GM19463 (cell line): ENCODE data around the gene THOC5.
"Not testable (repeated sequence)": the region's sequence is repeated elsewhere in the genome, so short reads cannot be mapped to it uniquely, and the experiment has no call there.

Experiments
- ATAC-seq: cut with Tn5 transposase; IDR thresholded peaks from one replicate; pipeline ENCODE4 v1.9.1; 2021; ENCODE audit warnings: mild to moderate bottlenecking, moderate library complexity; ENCODE audit not compliant: unreplicated experiment

The THOC5 gene

DNA sequence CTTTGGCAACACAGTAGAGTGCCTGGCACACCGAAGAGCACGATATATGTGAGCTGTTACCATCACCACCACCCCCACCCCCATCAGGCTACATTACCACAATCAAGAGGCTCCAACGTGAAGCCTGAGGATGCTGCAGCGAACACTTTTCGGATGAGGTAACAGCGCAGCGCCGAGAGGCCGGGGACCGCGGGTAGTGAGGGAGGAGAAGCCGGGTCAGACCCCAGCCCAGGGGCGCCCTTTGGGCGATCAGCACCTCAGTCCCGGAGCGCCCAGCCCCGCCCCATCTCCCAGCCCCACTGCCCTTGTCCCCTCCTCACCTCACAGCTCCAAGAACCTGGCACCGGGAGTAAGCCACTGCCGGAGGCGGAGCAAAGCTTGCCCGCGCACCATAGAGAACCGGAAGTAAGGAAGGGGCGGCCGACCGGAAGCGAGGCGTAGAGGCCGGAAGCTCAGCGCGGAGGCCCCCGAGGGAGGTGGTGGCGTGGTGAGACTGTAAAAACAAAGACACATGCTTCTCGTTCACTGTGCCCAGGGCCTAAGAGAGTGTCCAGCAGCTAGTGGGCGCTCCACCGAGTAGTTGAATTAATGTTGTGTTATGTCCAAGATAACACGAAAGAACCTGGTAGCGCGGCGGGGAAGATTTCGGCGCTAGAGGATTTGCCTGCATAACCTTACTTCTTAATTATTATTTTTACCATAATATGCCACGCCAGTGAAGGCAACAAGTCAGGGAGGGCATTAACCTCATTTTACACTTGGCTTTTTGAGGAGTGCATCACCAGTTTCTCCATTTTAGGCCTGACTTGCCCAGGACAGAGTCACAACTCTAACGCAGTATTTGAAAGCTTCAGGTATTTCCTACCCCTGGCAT lies at the start of gene THOC5:
THOC5 (minus strand) TSS at position 407 of the 874 bp plus-strand sequence. CDS start 4,610 bp downstream, outside the sequence.
- peak; percentile 97 for ATAC-seq

DNA sequence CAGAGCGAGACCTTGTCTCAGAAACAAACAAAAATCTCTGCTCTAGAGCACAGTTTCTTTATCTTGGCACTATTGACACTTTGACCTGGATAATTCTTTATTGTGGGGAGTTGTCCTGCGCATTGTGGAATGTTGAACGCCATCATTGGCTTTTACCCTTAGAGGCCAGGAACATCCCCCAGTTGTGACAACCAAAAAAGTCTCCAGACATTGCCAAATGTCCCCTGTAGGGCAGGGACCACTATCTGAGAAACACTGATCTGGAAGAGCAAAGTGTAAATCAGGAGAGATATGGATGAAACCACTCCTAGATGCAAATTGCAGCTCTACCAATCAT lies 45.1 kb upstream of the THOC5 start:
- ATAC-seq, result no peak

DNA sequence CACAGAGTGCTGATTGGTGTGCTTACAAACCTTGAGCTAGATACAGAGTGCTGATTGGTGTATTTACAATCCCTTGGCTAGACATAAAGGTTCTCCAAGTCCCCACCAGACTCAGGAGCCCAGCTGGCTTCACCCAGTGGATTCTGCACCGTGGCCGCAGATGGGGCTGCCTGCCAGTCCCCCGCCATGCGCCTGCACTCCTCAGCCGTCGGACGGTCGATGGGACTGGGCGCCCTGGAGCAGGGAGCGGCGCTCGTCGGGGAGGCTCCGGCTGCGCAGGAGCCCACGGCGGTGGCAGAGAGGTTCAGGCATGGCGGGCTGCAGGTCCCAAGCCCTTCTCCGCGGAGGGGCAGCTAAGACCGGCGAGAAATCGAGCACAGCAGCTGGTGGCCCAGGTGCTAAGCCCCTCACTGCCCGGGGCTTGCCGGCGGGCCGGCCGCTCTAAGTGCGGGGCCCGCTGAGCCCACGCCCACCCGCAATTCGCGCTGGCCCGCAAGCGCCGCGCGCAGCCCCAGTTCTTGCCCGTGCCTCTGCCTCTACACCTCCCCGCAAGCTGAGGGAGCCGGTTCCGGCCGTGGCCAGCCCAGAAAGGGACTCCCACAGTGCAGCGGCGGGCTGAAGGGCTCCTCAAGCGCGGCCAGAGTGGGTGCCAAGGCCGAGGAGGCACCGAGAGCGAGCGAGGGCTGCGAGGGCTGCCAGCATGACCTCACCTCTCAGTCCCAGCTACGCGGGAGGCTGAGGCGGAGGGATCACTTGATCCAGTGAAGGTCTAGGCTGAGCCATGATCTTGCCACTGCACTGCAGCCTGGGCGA lies 44.5 kb upstream of the THOC5 start:
- not testable (repeated sequence) for ATAC-seq

DNA sequence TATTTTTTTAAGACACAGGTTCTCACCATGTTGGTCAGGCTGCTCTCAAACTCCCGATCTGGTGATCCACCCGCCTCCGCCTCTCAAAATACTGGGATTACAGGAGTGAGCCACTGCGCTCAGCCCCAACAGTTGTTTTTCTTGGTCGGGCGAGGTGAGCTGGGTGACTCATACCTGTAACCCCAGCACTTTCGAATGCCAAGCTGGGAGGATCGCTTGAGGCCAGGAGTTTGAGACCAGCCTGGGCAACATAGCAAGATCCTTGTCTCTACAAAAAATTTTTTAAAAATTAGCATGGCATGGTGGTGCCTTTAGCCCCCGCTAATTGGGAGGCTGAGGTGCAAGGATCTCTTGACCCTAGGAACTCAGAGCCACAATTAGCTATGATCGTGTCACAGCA lies 42.9 kb upstream of the THOC5 start:
- ATAC-seq, result no peak

DNA sequence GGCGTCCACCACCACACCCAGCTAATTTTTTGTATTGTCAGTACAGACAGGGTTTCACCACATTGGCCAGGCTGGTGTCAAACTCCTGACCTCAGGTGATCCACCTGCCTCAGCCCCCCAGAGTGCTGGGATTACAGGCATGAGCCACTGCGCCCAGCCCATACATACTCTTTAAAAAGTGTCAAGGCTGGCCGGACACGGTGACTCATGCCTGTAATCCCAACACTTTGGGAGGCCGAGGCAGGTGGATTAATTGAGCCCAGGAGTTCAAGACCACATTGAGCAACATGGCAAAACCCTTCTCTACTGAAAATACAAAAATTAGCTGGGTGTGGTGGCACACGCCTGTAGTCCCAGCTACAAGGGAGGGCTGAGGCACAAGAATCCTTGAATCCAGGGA lies 40.9 kb upstream of the THOC5 start:
- ATAC-seq, result not testable (repeated sequence)

DNA sequence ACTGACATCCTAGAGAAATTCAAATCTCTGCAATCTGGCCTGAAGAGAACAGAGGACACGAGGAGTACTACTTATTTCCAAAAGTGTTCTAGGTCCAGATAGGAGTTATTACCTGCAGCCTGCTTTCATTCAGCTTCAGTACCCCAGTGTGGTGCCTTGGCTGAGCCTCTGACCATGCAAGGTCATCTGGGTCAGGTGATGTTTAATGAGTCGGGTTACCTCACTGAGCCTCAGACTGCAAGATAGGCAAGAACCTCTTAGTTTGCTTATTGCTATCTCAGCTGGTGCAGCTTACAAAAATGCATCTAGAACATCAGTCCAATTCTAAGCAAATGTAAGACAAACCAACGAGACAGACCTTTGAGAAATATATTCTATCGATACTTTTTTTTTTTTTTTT lies 40.4 kb upstream of the THOC5 start:
- ATAC-seq, result no peak

DNA sequence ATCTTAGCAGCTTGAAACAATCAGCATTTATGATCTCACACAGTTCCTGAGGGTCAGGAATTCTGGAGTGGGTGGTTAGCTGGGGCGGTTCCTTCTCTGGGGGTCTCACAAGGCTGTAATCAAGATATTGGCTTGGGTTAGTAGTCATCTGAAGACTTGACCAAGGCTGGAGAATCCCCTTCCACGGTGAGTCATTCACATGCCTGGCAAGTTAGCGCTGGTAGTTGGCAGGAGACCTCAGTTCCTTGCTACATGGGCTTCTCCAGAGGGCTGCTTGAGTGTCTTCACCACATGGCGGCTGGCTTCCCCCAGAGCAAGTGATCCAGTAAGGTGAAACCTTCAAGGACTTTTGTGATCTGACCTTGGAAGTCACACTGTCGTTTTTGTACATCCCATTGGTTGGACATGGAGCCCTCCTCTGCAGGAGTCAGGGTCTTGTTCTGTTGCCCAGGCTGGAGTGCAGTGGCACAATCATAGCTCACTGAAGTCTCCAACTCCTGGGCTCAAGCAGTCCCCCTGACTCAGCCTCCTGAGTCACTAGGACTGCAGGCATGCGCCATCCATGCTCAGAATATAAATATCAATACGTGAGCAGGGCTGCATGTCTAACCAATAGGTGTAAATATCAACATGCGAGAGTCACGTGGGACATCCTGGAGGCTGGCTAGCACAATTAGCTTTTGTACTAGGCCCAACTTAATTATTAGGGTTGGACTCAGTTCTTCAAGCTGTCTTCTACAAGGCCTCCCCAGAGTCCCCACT lies 34.6 kb upstream of the THOC5 start:
- ATAC-seq, result no peak

DNA sequence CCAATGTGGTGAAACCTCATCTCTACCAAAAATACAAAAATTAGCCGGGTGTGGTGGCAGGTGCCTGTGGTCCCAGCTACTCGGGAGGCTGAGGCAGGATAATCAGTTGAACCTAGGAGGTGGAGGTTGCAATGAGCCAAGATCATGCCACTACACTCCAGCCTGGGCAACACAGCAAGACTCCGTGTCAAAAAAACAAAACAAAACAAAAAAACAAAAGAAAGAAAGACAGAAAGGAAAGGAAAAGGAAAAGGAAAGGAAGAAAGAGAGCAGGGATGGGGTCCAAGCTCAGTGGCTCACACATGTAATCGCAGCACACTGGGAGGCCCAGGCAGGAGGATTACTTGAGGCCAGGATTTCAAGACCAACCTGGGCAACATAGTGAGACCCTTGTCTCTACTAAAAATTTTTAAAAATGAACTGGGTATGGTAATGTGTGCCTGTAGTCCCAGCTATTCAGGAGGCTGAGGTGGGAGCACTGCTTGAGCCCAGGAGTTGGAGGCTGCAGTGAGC lies 32.7 kb upstream of the THOC5 start:
- not testable (repeated sequence) for ATAC-seq

DNA sequence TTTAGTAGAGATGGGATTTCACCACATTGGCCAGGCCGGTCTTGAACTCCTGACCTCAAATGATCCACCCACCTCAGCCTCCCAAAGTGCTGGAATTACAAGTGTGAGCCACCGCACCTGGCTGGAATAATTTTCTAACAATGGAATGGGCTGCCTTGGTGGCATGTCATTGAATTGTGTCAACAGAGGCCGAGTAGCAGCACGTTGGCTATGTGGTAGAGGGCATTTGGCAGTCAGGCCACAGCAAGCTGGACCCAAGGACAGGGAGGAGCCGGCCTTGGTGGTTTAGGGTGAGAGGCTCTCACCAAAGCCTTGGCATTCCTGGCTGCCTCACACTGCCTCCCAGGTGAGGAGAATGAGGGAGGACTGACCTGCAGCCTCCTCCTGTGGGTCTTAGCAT lies 31.4 kb upstream of the THOC5 start:
- ATAC-seq, result no peak

DNA sequence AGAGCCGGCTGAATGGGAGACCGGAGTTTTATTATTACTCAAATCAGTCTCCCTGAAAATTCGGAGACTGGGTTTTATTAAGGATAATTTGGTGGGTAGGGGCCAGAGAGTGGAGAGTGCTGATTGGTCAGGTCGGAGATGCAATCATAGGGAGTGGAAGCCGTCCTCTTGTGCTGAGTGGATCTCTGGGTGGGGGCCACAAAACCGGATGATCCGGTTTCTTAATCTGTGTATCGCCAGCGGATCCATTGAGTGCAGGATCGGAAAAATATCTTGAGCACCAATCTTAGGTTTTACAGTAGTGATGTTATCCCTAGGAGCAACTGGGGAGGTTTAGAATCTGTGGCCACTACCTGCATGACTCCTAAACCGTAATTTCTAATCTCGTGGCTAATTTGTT lies 28.2 kb upstream of the THOC5 start:
- no peak for ATAC-seq

DNA sequence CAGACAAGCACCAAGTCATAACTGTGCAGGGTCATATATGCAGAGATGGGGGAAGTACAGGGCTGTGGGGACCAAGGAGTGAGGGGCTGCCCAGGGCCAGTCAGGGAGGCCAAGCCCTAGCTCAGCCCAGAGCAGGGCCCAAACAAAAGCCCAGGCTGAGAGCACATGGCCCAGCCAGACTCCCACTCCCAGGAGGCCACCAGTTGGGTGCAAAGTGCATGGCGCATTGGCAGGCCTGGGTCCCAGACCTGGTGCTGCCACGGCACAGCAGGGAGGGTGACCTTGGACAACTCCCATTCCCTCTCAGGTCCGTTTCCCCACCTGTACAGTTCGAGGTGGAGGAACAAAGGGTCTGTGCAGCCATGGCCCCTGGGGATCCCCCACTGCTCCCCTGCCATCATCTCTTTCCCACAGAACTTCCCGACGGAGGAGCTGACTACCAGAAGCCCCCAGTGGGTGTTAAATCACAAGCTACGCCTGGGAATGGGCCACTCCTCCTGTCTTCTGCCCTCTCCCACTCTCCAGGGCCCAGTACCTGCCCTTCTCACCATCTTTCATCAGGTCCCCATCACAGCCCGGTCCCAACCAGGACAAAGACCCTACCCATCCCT lies 26.7 kb upstream of the THOC5 start:
- ATAC-seq, result no peak

DNA sequence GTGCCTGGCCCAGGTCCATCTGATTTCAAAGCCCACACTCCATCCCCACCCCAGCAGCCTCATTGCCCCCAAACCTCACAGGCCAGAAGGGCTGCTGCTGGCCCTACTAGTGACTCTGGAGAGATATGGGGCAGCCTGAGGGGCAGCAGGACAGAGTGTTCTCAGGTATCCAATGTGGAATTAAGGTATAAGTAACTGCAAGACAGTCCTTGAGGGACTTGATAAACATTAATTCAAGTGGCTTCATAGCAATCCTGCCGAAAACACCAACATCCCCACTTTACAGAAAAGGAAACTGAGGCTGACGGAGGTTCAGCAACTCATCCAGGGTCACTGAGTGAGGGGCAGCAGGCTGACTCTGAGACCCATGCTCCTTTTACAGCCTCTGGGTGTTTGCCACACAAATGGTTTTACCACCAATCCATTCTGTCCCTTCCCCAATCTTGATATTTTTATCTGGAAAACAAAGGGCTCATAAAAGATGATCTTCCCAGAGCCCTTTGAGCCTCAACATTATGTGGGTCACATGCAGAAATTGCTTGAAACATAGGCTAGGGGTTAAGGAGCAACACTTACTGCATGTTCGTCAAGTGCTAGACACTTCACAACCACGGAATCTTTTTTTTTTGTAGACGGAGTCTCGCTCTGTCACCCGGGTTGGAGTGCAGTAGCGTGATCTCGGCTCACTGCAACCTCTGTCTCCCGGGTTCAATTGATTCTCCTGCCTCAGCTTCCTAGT lies 25.1 kb upstream of the THOC5 start:
- no peak for ATAC-seq

DNA sequence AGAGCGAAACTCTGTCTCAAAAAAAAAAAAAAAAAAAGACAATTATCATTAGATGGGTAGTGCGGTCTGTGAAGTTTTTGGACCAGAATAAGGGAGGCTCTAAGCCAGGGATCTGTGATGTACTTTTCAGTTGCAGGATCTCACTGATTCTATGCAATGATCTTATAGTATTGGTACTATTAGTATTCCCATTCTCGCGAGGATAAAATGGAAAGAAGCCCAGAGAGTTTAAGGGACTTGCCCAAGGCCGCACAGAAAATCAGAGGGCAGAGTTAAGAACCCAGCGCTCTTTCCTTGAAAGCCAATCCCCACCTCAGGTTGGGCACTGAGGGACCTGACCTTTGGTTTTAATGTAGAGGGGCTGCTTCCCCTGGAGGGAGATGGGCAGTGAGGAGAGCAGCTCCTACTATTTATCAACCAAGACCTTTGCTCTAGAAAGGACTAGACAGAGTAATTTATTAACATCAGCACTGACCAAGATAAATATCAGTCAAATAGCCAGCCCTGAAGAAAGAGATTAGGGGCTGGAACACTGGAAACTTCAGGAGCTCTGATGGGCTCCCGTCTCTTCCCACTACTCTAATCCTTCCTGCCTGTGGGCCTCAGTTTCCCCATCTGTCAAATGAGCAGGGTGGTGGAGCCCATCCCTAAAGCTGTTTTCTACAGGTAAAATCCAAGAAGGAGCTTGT lies 21.3 kb upstream of the THOC5 start:
- no peak for ATAC-seq

DNA sequence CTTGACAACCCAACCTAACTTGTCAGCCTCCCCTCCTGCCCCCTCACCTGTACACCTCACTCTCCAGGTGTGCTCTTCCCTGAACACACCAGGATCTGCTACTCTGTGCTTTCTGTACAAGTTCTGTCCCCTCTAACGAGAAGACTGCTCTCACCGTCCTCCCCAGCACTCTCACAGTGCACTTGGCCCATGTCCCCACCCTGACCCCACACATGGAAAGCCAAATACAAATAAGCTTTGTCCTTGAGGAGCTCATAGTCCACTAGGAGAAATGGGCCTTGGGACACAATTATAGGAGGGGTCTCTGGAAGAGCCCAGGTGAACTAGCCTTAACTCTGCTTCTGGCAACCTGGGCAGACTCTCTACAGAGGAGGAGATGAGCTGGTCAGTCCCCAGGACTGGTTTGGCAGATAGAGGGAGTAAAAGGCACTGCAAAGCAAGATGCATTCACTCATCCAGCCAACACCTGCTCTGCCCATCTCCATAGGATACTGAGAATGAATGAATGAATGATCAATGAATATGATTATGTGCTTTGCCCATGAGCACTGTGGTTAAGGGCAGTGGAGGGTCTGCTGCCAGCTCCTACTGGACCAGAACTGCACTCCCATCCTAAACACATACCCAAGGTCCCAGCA lies 17.5 kb upstream of the THOC5 start:
- ATAC-seq, result no peak

DNA sequence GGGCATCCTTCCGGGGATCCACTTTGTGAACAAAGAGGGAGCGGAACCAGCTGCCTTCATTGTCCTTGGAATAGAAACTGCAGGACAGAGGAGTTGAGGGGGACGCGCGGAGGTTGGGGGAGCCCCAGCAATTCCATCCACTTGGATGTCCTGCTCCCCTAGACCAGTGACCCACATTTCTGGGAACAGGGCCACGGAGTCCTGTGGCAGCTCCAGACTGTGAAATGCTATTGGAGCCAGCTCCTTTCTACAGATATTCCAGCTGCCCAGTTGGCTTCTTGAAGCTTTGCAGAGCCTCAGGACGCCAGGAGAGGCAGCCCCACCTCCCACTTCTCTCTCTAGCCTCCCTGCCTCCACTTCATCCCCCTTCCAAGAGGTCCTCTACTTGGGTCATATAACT lies 16.9 kb upstream of the THOC5 start:
- no peak for ATAC-seq

DNA sequence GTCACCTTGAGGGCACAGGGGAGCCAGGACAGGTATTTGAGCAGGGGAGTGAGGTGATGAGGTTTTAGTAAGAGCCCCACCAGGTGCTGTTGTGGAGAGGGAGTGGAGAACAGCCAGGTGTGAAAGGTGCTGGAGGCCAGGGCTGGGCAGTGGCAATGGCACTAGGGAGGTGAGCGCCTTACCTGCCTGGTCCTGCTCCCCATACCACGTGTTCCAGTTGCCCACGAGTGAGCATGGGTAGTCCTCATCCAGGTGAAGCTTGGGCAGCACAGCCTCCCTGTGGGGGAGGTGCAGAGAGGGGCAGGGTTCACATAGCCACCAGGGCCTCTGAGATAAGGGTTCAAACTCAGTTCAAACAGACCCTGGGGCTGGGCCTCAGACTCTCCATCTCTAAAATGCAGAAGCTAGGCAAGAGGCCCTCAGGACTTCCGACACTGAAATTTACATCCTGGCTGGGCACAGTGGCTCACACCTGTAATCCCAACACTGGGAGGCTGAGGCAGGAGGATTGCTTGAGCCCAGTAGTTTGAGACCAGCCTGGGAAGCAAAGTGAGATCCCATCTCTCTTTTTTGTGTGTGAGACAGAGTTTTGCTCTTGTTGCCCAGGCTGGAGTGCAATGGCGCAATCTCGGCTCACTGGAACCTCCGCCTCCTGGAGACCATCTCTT lies 15.6 kb upstream of the THOC5 start:
- no peak for ATAC-seq

DNA sequence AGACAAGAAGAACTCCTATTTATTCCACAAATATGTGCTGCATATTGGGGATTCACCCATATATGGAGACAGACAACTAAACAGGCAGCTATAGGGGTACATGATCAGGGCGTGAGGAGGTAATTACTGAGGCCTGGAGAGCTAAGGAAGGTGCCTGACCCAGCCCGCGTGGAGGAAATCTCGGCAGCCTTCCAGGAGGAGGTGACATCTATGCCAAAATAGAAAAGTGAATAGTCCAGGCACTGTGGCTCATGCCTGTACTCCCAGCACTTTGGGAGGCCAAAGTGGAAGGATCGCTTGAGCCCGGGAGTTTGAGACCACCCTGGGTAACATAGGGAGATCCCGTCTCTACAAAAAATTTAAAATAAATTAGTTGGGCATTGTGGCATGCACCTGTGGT lies 13.8 kb upstream of the THOC5 start:
- ATAC-seq, result no peak

DNA sequence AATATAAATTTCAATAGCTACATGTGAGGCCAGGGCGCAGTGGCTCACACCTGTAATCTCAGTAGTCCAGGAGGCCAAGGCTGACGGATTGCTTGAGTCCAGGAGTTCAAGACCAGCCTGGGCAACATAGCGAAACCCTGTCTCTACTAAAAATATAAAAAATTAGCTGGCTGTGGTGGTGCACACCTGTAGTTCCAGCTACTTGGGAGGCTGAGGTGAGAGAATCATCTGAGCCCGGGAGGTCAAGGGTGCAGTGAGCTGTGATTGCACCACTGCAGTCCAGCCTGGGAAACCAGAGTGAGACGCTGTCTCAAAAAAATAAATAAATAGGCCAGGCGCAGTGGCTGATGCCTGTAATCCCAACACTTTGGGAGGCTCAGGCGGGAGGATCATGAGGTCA lies 13.0 kb upstream of the THOC5 start:
- ATAC-seq, result not testable (repeated sequence)
